ENCODE results near the gene ROPN1L.
"Not testable (repeated sequence)": the region's sequence is repeated elsewhere in the genome, so short reads cannot be mapped to it uniquely, and the experiment has no call there.

ROPN1L gene

DNA sequence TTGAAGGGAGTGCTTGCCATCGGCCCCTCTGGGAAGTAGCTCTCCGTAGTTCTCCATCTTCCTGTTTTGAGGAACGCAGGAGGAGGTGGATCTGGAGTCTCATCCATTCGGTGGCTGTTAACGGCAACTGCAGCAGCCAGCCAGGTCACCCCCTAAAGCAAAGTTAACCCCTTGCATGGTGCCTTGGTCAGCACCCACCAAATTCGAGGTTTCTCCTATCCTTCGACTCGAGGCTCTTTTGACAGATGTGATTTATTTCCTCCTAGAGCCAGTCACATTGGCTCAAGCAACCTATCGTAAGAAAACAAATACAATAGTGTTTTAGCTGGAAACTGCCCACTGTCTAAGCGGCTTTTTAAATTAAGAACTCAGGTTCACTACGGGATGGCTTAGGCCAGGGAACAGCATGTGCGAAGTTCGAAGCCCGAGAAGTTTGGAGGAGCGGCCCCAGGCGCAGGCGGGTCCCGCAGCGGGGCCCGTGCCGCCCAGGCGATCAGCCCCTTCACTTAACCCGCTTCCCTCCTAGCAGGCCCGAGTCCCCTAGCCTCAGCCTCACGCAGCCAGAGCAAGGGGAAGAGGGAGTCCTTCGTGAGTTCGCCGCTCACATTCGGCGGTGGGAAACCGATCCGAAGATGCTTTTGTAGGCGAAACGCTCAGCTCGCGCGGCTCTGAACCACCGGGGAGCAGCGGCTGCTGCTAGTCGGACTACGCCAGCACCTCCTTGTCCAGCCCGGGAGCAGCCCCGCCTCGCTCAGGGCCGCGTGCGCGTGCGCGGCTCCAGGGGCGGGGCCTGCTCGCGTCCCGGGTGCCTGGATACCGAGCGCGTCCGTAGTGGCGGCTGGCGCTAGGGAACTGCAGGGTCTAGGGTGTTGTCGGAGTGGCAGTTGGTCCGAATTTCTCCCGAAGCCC, at the start of gene ROPN1L:
ROPN1L (plus strand) TSS at position 797 of the 909 bp plus-strand sequence. CDS start 289 bp downstream, outside the sequence.
- DNase-seq, result peak; percentile 60 to 81

DNA sequence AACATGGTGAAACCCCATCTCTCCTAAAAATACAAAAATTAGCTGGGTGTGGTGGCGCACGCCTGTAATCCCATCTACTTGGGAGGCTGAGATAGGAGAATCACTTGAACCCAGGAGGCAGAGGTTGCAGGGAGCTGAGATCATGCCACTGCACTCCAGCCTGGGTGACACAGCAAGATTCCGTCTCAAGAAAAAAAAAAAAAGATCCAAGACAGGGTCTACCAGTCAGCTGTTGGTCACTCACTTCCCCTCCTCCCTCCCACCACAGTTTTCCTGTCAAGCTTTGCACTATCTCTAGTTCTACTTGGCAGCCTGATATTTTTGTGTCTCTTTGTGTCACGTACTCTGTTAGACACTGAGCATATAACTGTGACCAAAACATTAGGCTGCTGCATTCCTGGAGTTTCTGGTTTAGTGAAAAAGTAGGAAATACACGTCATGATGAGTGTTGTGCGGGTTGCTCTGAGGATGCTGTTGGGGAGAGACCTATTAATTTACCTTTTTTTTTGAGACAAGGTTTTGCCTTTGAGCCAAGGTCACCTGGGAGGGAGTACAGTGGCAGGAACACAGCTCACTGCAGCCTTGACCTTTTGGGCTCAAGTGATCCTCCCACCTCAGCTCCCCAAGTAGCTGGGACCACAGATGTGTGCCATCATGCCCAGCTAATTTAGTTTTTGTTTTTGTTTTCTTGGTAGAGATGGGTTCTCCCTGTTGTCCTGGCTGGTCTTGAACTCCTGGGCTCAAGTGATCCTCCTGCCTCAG, 48.9 kb upstream of the ROPN1L start:
- not testable (repeated sequence) for DNase-seq

DNA sequence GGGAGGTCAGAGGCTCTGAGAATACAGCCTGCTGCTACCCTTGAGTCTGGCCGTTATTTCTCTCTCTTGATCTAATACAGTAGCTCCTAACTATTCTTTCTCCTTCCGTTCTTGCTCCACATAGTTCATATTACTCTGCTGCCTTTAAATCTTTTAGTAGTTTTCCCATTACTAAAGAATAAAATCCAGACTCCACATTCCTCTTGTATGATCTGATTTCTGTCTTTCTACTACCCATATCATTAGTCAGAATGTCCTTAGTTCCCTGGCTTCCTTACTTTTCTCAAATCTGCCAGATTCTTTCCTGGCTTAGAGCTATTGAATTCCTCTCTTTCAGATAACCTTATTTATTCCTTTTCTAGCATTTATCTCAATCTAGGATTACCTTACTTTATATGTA, 48.2 kb upstream of the ROPN1L start:
- DNase-seq, result no peak

DNA sequence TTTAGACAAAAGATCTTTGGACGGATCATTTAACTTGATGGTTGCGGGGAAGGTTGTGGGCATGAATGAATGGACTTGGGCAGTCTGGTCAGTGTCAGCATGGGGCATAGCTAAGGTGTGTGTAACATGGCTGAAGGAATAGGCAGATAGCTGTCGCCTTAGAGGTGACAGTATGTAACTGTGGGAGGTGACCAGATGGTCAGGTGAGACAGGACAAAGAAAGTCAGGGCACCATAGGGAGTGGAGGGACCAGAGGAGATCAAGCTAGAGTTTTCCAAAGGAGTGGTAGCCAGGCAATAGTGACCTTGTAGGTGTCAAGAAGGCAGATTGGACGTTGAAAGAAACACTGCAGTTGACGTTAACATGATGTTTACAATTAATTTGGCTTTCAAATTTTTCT, 45.1 kb upstream of the ROPN1L start:
- DNase-seq, result no peak

DNA sequence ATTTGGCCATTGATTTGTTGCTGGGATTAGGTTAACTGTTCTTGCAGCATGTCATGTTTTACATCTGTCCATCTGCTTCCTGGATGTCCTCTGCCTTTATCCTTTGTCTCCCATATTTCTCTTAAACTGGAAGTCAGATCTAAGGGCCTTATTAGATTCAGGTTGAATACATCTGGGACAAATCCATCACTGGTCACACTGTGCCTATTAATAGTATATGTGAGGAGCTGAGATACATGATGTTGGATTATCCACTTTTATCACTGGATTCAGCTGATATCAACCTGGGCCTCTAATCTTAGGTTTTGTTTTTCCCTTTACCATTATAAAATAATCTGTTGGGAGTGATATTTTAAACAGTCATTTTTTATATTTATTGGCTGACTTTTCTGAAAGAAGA, 41.8 kb upstream of the ROPN1L start:
- DNase-seq, result no peak

DNA sequence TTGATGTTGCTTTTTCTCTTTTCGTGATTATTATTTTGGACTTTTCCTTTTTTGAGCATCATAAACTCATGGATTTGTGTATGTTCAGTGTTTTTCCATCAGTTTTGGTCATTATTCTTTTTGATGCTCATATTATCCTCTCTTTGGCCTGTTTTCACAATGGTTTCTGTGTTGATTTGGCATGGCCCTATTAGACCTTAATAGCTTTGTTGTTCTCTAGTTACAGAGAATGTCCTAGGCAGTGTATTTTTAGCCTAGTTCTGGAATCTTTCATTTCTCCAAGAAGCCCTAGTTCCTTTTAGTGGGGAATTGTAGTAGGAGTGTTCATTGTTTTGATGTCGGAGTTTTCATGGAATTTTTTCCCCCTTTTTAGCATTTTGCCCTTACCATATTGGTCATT, 41.3 kb upstream of the ROPN1L start:
- DNase-seq, result no peak

DNA sequence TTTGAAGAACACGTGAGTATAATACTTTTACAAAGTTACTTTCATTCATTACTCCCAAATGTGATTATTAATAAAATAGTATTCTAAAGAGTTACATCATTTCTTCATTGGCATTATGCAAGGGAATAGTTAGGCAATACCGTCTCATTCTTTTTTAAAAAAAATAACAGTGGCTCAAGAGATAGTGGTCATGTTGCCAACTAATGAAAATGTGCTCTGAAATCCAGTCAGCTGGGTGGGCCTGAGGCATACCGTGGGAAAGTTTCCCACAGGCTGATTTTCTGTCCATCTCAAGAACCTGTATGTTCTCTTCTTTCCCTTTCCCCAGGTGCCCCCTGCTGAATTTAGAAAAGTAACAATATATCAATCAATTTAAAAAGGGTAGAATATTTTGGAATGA, 40.8 kb upstream of the ROPN1L start:
- DNase-seq, result no peak

DNA sequence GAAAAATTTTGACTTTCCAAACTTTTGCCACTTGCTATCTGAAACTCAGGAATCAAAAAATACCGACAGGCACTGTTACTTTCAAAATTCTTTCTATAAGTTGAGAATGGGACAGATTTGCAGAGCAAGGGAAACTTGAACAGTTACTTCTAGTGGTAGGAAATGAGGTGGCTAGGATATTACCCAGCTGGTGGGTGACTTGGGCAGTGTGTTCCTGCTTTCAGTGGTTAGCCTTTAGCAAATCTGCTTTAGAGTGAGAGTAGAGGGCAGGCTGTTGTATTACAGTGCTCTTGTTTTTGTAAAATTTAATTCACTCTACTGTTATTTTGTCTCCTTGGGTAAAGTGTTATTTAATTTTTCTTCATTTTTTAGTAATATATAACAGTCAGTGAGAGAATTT, 40.2 kb upstream of the ROPN1L start:
- no peak for DNase-seq

DNA sequence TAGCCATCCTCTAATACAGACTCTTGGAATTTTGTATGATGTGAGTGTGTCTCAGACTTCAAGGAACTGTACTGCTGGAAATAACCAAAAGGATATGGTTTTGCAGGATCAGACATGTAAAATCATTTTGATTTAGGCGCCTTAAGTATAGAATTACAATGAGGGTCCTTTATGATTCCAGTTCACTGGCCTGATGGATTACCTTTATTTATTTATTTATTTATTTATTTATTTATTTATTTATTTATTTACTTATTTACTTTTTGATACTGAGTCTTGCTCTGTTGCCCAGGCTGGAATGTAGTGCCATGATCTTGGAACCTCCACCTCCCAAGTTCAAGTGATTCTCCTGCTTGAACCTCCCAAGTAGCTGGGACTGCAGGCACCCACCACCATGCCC, 37.9 kb upstream of the ROPN1L start:
- DNase-seq, result no peak

DNA sequence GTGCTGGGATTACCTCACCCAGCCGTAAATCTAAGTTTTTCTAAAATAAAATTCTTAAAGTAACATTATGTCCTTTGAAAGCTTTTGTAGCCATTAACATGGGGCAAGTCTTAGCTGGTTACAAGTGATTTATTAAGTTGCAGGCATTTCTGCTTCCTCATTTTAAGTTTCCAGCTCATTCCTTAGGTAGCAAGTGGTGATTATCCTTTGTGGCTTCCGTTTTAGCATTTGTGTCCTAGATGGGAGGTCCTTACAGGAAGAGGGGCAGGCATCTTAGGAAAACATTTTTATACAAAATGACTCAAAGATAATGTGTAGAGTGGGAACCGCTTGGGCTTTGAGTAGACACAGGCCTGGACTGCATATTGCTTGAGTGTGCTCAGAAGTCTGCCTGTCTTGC, 35.0 kb upstream of the ROPN1L start:
- DNase-seq, result no peak

DNA sequence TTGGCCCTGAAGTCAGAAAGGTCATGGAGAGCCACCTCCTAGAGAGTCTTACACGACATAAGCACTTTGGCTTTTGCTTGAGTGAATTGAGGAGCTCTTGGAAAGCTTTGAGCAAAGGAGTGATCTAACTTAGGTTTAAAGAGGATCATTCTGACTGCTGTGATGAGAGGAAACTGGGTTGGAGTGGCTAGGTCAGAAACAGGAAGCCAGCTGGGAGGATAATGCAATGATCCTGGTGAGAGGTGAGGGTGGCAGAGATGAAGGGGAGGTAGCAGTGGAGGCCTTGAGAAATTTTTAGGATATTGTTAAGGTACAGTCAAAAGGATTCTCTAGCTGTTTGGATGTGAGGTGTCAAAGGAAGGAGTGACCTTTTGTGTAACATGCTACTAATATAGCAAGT, 32.2 kb upstream of the ROPN1L start:
- no peak for DNase-seq

DNA sequence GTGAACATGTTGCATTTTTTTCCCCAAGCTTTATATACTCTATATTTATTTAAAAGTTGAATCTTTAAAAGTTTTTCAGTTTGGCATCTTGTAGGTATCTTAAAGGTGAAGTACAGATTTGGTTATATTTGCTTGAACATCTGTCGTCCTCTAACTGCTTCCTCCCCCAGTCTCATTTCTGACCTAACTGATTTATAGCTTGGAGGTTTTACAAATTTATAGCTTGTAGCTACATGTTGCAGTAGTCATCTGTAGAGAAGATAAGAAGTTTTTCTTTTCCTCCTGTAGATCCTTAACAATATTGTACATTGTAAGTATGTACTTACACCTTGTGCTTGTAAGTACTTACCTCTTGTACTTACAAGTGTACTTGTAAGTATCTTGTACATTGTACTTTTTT, 31.0 kb upstream of the ROPN1L start:
- DNase-seq, result no peak

DNA sequence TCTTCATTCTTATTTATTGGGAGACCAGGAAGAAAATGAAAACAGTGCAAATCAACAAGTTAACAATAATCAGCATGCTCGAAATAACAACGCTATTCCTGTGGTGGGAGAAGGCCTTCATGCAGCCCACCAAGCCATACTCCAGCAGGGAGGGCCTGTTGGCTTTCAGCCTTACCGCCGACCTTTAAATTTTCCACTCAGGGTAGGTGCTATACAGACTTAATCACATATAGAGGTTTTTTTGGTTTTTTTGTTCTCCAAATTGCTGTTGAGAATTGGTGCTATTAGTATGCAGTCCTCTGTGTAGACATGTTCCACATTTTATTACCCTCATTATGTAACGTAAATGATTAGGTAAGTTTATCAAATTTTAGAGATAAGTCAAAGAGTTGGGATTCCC, 30.3 kb upstream of the ROPN1L start:
- DNase-seq, result no peak

DNA sequence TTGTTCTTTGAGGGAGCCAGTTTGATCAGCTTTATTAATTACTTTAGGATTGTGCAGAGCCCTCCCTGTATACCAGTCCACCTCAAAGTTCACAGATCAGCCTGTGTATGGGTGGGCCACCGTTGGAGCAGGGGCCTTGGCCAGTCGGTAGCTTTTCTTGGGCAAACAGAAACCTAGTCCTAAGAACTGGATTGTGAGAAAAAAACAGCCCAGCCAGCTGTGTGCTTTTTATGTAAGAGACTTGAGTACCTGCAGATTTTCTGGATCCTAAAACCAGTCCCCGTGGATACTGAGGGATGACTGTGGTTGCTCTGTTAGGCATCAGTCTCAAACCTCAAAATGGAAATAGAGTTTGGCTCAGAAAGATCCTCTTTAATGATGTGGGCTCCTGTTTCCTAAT, 24.8 kb upstream of the ROPN1L start:
- no peak for DNase-seq

DNA sequence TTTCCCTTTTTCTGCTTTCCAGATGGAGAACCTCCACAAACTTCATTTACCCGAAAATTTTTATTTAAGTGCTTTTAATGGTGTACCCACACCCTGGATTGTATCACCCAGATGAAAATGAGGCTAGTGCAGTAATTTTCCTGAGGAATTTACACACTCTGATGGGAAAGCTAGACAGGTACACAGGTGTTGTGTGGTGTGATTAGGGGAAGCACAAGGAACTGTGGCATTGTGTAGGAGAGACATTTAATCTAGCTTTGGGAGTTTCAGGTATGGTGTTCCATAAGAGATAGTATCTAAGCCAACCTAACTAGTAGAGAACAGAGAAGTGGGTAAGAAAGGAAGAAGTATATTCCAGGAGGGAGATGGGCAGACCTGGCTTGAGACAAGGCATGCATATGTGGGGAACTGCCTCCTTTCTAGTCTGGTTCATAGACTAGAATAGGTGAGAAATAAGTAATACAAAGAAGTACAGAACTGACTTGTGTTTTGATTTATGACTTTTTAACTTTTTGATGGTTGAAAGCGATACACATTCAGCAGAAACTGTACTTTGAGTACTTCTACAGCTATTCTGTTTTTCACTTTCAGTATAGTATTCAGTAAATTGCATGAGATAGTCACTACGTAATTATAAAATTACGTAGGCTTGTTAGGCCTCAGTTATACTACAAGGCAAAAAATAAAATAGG, 22.9 kb upstream of the ROPN1L start:
- DNase-seq, result no peak

DNA sequence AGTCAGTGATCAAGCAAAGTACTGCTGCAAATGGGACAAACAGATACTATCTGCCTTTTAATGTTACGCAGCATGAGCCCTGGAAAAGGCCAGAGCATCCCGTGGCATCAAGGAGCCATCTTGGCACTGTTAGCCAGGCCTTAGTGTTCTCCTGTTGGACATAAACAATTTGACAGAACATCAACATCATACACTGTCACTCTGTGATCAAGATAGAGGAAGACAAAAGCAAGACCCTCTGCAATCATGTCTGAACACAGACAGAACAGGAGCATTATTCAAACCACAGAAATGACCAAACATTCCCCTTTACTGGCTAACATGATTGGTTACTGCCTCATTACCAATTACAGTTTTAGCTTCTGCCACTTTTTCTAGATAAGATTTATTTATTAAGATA, 21.2 kb upstream of the ROPN1L start:
- no peak for DNase-seq

DNA sequence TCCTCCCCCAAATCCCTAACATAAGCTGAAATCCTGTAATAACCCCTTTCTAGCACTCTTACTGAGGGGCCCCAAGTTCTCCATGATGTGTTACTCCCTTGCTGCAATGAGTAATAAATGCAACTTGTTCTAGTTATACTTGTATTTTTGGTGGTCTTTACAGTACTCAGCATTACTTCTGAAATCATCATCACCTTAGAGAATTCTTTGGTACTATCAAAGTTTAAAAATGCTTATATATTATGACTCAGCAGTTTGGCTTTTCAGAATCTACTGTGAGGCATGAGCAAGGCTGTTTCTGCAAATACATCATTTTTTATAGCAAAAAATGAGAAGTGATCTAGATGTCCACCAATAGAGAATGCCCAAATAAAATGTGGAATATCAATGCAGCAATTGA, 20.7 kb upstream of the ROPN1L start:
- DNase-seq, result no peak

DNA sequence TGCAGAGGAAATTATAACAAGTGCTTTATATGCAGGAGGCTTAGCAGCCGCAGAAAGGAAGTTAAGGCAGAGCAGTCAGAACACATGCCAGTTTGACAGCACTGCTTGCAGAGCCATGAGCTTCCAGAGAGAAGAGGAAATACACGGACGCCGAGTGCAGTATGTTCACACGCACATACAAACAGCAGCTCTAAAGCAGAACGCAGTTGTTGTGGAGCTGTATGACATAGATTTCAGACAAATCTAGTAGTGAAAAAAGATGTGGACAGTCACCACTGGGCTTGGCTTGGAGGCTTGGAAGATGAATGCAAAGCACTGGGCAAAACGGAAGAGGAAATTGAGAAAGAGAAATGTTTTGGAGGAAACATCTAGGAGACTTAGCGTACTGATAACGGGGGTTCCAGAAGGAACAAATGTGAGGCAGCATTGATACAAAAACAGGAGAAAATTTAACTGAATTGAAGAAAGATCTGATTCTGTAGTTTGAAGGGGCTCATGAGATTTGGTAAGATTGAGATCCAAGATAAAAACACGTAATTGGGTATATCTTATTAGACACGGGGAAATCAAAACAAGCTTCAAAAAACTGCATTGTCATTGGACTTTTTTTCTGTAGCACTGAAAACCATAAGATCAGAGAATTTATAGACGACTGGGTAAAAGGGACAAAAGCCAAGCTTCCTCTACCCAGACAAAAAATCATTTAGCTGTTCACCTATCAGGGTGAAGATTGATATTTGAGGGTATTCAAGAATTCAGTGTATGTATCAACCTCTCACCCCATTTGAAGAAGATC, 19.6 kb upstream of the ROPN1L start:
- no peak for DNase-seq

DNA sequence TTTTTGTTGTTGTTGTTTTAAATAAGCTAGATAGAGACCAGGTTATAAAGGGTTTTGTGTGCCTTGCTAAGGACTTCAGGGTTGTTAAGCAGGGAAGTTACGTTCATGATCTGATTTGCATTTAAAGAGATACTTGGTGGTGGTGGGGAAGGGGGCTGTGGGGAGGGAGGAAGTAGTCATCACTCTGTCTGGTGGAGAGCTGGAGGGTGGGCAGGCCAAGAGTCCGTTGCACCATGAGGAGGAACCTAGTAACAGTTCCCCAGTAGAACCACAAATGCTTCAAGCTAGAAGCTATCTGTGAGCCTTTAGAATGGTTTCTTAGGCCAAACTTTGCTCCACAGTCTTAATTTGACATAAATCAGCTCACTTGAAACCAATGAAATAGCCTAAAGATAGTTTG, 18.7 kb upstream of the ROPN1L start:
- no peak for DNase-seq

DNA sequence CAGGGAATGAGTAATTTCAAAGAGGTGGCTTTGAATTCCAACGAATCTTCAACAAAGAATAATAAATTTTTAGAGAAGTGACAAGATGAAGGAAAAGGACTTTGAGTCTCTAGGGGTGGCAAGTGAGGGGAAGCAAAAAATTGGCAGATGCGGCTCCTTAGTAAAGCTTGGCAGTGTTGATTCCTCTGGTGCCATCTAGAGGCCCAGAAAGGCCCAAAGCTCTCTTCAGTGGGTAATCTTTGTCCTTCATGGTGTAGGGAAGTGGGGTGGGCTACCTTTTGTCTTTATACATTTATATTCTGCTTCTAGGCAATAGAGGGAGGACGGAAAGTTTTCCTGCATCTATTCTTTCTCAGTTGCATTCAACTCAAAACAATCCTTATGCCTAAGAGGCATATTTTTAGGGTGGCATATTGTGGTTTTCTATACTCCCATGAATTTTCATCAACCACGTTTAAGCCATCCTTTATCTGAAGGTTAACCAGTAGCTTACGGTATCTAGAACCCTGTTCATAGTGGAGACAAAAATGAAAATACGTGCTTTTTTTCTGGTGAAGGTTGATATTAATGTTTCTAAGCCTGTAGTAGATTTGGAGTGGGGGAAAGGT, 17.5 kb upstream of the ROPN1L start:
- DNase-seq, result peak in 1 of 2 experiments; percentile 48

DNA sequence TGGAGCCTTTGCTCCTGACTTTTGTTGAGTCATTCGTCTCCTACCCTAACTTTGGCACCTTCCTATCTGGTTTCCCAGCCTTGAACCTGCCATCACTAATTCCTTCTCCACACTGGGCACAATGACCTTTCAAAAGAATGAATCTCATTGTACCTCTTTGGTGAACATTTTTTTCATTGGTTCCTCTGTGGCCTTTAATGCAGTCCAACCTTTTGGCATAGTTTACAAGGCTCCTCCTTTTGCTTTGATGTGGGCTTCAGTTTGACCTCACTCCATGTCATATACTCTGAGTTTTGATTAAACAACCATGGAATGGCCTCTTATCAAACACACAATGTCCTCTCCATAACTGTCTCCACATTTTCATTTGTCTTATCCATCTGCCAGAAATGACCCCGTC, 14.5 kb upstream of the ROPN1L start:
- DNase-seq, result no peak

DNA sequence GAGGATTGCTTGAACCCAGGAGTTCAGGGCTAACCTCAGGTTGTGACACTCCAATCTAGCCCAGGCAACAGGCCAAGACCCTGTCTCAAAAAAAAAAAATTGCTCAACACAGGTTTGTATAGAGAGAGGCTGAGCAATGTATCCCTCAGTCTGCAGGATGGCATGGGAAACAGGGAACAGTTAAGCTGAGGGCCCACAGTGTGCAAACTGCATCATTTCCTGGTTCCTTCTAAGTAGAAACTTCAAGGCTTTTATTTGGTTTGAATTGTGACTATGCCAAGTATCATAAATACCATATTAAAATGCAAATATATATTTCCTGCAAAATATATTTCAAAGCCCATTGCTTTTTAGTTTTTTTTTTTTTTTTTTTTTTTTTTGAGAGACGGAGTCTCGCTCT, 13.7 kb upstream of the ROPN1L start:
- DNase-seq, result no peak
